WTC11 (cell line): ENCODE data around the gene NRG2. TPM values are rescaled to one million over a fixed set of nuclear protein-coding genes. Genes with fewer than 3 reads are reported as not detected.

Experiments
- ATAC-seq: fragments of 200-7000 bp; cut with Tn5 transposase; 2 replicates; pipeline ENCODE4 v1.10.0; 2021; ENCODE audit warnings: mild to moderate bottlenecking, moderate library complexity
- CTCF ChIA-PET: fragments of 300-600 bp; sonication (Branson Sonifier 250); formaldehyde crosslinking; loops from one replicate; lab custom pipeline; 2021; ENCODE audit warnings: antibody characterized with exemption; lab: Charles Lee
- POLR2A ChIA-PET: fragments of 350-600 bp; sonication (Branson Sonifier 250); formaldehyde crosslinking; loops from one replicate; lab custom pipeline; 2021; ENCODE audit warnings: antibody characterized with exemption; lab: Charles Lee
- DNase-seq: peaks from one replicate; pipeline ENCODE4 v3.0.0; 2021; ENCODE audit warnings: low spot score
- H3K27ac Mint-ChIP-seq: 2 replicates; pipeline ENCODE4 v1.8.0; 2021; ENCODE audit warnings: mixed read lengths
- H3K27me3 Mint-ChIP-seq: 2 replicates; pipeline ENCODE4 v1.8.0; 2021; ENCODE audit warnings: low read depth, mild to moderate bottlenecking, moderate library complexity, mixed read lengths
- H3K36me3 Mint-ChIP-seq: 2 replicates; pipeline ENCODE4 v1.8.0; 2021; ENCODE audit warnings: mixed read lengths
- H3K4me1 Mint-ChIP-seq: 2 replicates; pipeline ENCODE4 v1.8.0; 2022; ENCODE audit warnings: mixed read lengths
- H3K4me3 Mint-ChIP-seq: 2 replicates; pipeline ENCODE4 v1.8.0; 2021; ENCODE audit warnings: mild to moderate bottlenecking, moderate library complexity, mixed read lengths
- H3K9me3 Mint-ChIP-seq: 2 replicates; pipeline ENCODE4 v1.8.0; 2021; ENCODE audit warnings: mixed read lengths
- ATF1 ChIP-seq: sonication (generic); formaldehyde crosslinking; IDR thresholded peaks from 2 replicates; pipeline ENCODE4 v1.8.1; 2023; ENCODE audit warnings: mild to moderate bottlenecking, moderate library complexity, missing genetic modification reagents
- CREB1 ChIP-seq: sonication (generic); formaldehyde crosslinking; IDR thresholded peaks from 2 replicates; pipeline ENCODE4 v1.8.0; 2023; ENCODE audit warnings: mild to moderate bottlenecking, missing genetic modification reagents
- ETV6 ChIP-seq: sonication (generic); formaldehyde crosslinking; IDR thresholded peaks from 2 replicates; pipeline ENCODE4 v1.8.1; 2022; ENCODE audit warnings: mild to moderate bottlenecking, missing genetic modification reagents
- GTF2I ChIP-seq: fragments of 250-450 bp; sonication (Bioruptor Pico); conservative IDR thresholded peaks from 2 replicates; pipeline ENCODE4 v1.4.0; 2021; ENCODE audit warnings: mild to moderate bottlenecking
- JUN ChIP-seq: sonication (generic); formaldehyde crosslinking; IDR thresholded peaks from 2 replicates; pipeline ENCODE4 v1.8.0; 2023; ENCODE audit warnings: mild to moderate bottlenecking, missing genetic modification reagents
- NR3C1 ChIP-seq: sonication (generic); formaldehyde crosslinking; conservative IDR thresholded peaks from 2 replicates; pipeline ENCODE4 v1.8.1; 2023; ENCODE audit warnings: low read depth, mild to moderate bottlenecking, missing genetic modification reagents
- PRRX2 ChIP-seq: fragments of 250-450 bp; sonication (Bioruptor Pico); IDR thresholded peaks from 2 replicates; pipeline ENCODE4 v1.8.0; 2021; ENCODE audit warnings: mild to moderate bottlenecking
- RELA ChIP-seq: sonication (generic); formaldehyde crosslinking; IDR thresholded peaks from 2 replicates; pipeline ENCODE4 v1.8.1; 2022; ENCODE audit warnings: missing genetic modification reagents, mild to moderate bottlenecking, borderline replicate concordance
- SP1 ChIP-seq: sonication (generic); formaldehyde crosslinking; conservative IDR thresholded peaks from 2 replicates; pipeline ENCODE4 v1.8.1; 2022; ENCODE audit warnings: missing genetic modification reagents
- TP53 ChIP-seq: sonication (generic); formaldehyde crosslinking; IDR thresholded peaks from 2 replicates; pipeline ENCODE4 v1.8.1; 2023; ENCODE audit warnings: mild to moderate bottlenecking, missing genetic modification reagents
- ZNF232 ChIP-seq: sonication (generic); formaldehyde crosslinking; IDR thresholded peaks from 2 replicates; pipeline ENCODE4 v1.8.0; 2022; ENCODE audit warnings: mild to moderate bottlenecking, missing genetic modification reagents
- ZNF263 ChIP-seq: sonication (generic); formaldehyde crosslinking; IDR thresholded peaks from 2 replicates; pipeline ENCODE4 v1.8.1; 2022; ENCODE audit warnings: low read depth, mild to moderate bottlenecking, moderate library complexity, missing genetic modification reagents
- total RNA-seq: library from RNA; stranded (reverse); gene quantifications from 3 replicates; pipeline ENCODE4 v1.2.3, GENCODE V29; 2021
- TF ChIP-seq, protein P1 (sequence below): fragments of 200-600 bp; IDR thresholded peaks from 2 replicates; pipeline ENCODE4 v1.8.0; 2022; ENCODE audit warnings: antibody characterized with exemption
- TF ChIP-seq, protein P2 (sequence below): sonication (generic); formaldehyde crosslinking; IDR thresholded peaks from 2 replicates; pipeline ENCODE4 v1.8.1; 2022; ENCODE audit warnings: low read depth, missing genetic modification reagents, borderline replicate concordance
- TF ChIP-seq, protein P3 (sequence below): sonication (generic); formaldehyde crosslinking; IDR thresholded peaks from 2 replicates; pipeline ENCODE4 v1.8.1; 2022; ENCODE audit warnings: mild to moderate bottlenecking, moderate library complexity, missing genetic modification reagents
- TF ChIP-seq, protein P4 (sequence below): fragments of 250-450 bp; sonication (Bioruptor Pico); IDR thresholded peaks from 2 replicates; pipeline ENCODE4 v2.1.2; 2022; ENCODE audit warnings: mild to moderate bottlenecking, moderate library complexity
- TF ChIP-seq, protein P5 (sequence below): fragments of 250-450 bp; sonication (Bioruptor Pico); IDR thresholded peaks from 2 replicates; pipeline ENCODE4 v1.9.0; 2021; ENCODE audit warnings: mild to moderate bottlenecking, borderline replicate concordance
- TF ChIP-seq, protein P6 (sequence below): sonication (generic); formaldehyde crosslinking; conservative IDR thresholded peaks from 2 replicates; pipeline ENCODE4 v1.8.1; 2023; ENCODE audit warnings: mild to moderate bottlenecking, low read depth, missing genetic modification reagents, moderate library complexity
- TF ChIP-seq, protein P7 (sequence below): fragments of 250-450 bp; sonication (Bioruptor Pico); IDR thresholded peaks from 2 replicates; pipeline ENCODE4 v1.8.0; 2021; ENCODE audit warnings: mild to moderate bottlenecking

Gene NRG2
- total RNA-seq, 1 experiment from 2014 or later: 0.44 TPM

DNA sequence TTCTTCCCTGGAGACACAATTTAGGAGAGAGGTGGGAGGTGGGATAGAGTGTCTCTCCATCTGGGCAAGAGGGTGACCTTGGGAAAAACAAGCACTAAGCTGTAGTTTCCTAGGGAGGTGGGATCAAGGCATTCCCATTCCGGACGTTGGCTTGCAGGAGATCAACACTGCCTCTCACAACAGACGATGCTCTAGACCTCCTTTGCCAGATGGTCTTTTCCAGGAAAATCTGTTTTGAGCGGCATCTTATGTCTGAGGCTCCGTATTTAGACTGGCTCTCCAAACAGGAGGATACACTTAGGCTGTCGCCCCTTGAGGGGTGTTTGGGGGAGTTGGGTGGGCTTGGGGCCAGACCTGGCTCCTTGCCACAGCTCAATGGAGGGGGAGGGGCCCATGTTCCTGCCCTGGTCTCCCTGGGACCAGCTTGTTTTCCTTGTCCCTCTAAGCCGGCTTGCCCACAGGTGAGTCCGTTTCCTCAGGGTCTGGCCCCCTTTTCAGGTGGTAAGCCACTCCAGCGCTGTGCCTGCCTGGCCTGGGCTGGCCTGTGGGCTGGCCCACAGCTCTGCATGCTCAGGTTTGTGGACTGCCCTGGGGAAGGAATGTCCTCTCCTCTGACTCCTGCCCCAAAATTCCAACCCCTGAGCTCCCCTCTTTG, 245.1 kb downstream of the NRG2 start:
- CTCF ChIA-PET: interaction anchor here (0.5 to 5.1 kb wide), 7 partner anchors 10 to 408 kb away, joined by 3 to 58 read pairs (median 18); no protein-coding TSS in a partner anchor
- Mint-ChIP-seq H3K4me3 (no peak overlapping the region), H3K27ac (no peak overlapping the region), H3K36me3 (no peaks in the 10 kb centered on the region), H3K4me1 (peaks cover 5% of the 10 kb centered on the region; the same call in 1 of the 2 replicates), H3K9me3 (no peaks in the 10 kb centered on the region), H3K27me3 (peaks cover 90% of the 10 kb centered on the region)
- TF ChIP-seq RELA (CRISPR knock-in tag) (no peak), PRRX2 (no peak), ZNF232 (CRISPR knock-in tag) (no peak), NR3C1 (no peak), GTF2I (no peak), JUN (CRISPR knock-in tag) (no peak)
- TF ChIP-seq, protein P1, sequence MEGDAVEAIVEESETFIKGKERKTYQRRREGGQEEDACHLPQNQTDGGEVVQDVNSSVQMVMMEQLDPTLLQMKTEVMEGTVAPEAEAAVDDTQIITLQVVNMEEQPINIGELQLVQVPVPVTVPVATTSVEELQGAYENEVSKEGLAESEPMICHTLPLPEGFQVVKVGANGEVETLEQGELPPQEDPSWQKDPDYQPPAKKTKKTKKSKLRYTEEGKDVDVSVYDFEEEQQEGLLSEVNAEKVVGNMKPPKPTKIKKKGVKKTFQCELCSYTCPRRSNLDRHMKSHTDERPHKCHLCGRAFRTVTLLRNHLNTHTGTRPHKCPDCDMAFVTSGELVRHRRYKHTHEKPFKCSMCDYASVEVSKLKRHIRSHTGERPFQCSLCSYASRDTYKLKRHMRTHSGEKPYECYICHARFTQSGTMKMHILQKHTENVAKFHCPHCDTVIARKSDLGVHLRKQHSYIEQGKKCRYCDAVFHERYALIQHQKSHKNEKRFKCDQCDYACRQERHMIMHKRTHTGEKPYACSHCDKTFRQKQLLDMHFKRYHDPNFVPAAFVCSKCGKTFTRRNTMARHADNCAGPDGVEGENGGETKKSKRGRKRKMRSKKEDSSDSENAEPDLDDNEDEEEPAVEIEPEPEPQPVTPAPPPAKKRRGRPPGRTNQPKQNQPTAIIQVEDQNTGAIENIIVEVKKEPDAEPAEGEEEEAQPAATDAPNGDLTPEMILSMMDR: no peak
- TF ChIP-seq, protein P2, sequence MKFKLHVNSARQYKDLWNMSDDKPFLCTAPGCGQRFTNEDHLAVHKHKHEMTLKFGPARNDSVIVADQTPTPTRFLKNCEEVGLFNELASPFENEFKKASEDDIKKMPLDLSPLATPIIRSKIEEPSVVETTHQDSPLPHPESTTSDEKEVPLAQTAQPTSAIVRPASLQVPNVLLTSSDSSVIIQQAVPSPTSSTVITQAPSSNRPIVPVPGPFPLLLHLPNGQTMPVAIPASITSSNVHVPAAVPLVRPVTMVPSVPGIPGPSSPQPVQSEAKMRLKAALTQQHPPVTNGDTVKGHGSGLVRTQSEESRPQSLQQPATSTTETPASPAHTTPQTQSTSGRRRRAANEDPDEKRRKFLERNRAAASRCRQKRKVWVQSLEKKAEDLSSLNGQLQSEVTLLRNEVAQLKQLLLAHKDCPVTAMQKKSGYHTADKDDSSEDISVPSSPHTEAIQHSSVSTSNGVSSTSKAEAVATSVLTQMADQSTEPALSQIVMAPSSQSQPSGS (CRISPR knock-in tag): no peak
- TF ChIP-seq, protein P3, sequence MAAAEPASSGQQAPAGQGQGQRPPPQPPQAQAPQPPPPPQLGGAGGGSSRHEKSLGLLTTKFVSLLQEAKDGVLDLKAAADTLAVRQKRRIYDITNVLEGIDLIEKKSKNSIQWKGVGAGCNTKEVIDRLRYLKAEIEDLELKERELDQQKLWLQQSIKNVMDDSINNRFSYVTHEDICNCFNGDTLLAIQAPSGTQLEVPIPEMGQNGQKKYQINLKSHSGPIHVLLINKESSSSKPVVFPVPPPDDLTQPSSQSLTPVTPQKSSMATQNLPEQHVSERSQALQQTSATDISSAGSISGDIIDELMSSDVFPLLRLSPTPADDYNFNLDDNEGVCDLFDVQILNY (CRISPR knock-in tag): no peak
- TF ChIP-seq, protein P4, sequence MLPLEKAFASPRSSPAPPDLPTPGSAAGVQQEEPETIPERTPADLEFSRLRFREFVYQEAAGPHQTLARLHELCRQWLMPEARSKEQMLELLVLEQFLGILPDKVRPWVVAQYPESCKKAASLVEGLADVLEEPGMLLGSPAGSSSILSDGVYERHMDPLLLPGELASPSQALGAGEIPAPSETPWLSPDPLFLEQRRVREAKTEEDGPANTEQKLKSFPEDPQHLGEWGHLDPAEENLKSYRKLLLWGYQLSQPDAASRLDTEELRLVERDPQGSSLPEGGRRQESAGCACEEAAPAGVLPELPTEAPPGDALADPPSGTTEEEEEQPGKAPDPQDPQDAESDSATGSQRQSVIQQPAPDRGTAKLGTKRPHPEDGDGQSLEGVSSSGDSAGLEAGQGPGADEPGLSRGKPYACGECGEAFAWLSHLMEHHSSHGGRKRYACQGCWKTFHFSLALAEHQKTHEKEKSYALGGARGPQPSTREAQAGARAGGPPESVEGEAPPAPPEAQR (CRISPR knock-in tag): no peak
- DNase-seq (no peak), ATAC-seq (no peak)
- POLR2A ChIA-PET: no interaction called here

DNA sequence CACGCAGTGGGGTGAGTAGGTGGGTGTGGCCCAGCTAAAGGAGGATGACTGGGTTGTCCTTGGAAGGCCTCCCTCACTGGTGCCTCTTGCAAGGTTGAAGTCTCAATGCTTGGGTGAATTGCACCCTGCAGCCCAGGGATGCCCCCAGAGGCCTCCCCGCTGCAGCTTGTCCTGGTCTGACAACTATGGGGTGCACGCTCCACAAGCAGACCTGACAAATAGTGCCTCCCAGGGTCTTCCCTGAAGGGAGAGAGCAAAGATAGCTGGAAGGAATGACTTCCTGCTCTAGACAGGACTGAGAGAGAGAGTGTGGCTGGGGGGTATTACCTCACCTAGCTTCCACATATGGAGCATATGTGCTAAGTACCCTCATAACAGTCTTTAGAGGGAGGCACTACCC, 245.8 kb downstream of the NRG2 start:
- peaks cover 91% of the 10 kb centered on the region for H3K27me3 Mint-ChIP-seq
- DNase-seq (no peak), ATAC-seq (no peak)
- no peak overlapping the region for H3K4me3 Mint-ChIP-seq
- POLR2A ChIA-PET: no interaction called here
- H3K36me3 Mint-ChIP-seq: no peaks in the 10 kb centered on the region
- CTCF ChIA-PET: interaction anchor here (0.7 to 5.1 kb wide), 5 partner anchors 10 to 171 kb away, joined by 3 to 58 read pairs (median 21); no protein-coding TSS in a partner anchor
- H3K9me3 Mint-ChIP-seq: no peaks in the 10 kb centered on the region
- H3K27ac Mint-ChIP-seq: no peak overlapping the region
- H3K4me1 Mint-ChIP-seq: peaks cover 5% of the 10 kb centered on the region; the same call in 1 of the 2 replicates
- TF ChIP-seq, protein P5, sequence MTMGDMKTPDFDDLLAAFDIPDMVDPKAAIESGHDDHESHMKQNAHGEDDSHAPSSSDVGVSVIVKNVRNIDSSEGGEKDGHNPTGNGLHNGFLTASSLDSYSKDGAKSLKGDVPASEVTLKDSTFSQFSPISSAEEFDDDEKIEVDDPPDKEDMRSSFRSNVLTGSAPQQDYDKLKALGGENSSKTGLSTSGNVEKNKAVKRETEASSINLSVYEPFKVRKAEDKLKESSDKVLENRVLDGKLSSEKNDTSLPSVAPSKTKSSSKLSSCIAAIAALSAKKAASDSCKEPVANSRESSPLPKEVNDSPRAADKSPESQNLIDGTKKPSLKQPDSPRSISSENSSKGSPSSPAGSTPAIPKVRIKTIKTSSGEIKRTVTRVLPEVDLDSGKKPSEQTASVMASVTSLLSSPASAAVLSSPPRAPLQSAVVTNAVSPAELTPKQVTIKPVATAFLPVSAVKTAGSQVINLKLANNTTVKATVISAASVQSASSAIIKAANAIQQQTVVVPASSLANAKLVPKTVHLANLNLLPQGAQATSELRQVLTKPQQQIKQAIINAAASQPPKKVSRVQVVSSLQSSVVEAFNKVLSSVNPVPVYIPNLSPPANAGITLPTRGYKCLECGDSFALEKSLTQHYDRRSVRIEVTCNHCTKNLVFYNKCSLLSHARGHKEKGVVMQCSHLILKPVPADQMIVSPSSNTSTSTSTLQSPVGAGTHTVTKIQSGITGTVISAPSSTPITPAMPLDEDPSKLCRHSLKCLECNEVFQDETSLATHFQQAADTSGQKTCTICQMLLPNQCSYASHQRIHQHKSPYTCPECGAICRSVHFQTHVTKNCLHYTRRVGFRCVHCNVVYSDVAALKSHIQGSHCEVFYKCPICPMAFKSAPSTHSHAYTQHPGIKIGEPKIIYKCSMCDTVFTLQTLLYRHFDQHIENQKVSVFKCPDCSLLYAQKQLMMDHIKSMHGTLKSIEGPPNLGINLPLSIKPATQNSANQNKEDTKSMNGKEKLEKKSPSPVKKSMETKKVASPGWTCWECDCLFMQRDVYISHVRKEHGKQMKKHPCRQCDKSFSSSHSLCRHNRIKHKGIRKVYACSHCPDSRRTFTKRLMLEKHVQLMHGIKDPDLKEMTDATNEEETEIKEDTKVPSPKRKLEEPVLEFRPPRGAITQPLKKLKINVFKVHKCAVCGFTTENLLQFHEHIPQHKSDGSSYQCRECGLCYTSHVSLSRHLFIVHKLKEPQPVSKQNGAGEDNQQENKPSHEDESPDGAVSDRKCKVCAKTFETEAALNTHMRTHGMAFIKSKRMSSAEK (CRISPR knock-in tag): no peak
- TF ChIP-seq ETV6 (CRISPR knock-in tag): no peak
- TF ChIP-seq ATF1 (CRISPR knock-in tag): no peak
- TF ChIP-seq, protein P6, sequence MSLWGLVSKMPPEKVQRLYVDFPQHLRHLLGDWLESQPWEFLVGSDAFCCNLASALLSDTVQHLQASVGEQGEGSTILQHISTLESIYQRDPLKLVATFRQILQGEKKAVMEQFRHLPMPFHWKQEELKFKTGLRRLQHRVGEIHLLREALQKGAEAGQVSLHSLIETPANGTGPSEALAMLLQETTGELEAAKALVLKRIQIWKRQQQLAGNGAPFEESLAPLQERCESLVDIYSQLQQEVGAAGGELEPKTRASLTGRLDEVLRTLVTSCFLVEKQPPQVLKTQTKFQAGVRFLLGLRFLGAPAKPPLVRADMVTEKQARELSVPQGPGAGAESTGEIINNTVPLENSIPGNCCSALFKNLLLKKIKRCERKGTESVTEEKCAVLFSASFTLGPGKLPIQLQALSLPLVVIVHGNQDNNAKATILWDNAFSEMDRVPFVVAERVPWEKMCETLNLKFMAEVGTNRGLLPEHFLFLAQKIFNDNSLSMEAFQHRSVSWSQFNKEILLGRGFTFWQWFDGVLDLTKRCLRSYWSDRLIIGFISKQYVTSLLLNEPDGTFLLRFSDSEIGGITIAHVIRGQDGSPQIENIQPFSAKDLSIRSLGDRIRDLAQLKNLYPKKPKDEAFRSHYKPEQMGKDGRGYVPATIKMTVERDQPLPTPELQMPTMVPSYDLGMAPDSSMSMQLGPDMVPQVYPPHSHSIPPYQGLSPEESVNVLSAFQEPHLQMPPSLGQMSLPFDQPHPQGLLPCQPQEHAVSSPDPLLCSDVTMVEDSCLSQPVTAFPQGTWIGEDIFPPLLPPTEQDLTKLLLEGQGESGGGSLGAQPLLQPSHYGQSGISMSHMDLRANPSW (CRISPR knock-in tag): no peak
- TF ChIP-seq TP53 (CRISPR knock-in tag): no peak
- TF ChIP-seq, protein P7, sequence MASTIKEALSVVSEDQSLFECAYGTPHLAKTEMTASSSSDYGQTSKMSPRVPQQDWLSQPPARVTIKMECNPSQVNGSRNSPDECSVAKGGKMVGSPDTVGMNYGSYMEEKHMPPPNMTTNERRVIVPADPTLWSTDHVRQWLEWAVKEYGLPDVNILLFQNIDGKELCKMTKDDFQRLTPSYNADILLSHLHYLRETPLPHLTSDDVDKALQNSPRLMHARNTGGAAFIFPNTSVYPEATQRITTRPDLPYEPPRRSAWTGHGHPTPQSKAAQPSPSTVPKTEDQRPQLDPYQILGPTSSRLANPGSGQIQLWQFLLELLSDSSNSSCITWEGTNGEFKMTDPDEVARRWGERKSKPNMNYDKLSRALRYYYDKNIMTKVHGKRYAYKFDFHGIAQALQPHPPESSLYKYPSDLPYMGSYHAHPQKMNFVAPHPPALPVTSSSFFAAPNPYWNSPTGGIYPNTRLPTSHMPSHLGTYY (CRISPR knock-in tag): no peak
- TF ChIP-seq CREB1 (CRISPR knock-in tag): no peak
- TF ChIP-seq ZNF263 (CRISPR knock-in tag): no peak
- no peak for TF ChIP-seq SP1 (CRISPR knock-in tag)
